Fibroblast of lung (primary cell): ENCODE data around the gene KMT2E.

Source experiments
- EZH2 ChIP-seq: IDR thresholded peaks from 2 replicates; pipeline ENCODE4 v1.5.1; 2012; ENCODE audit warnings: low read length, control low read depth, mild to moderate bottlenecking; ENCODE audit errors: missing control alignments
- TF ChIP-seq, protein P1 (sequence below), 2 donors: IDR thresholded peaks in 1 of 2; conservative IDR thresholded peaks in 1 of 2; 1 replicate in 1 of 2; 2 replicates in 1 of 2; pipeline ENCODE4 v1.5.1; 2011 to 2012; ENCODE audit warnings: low read length in 2 of 2, control low read depth in 1 of 2, inconsistent platforms in 1 of 2, low read depth in 1 of 2, mild to moderate bottlenecking in 1 of 2

- TF ChIP-seq, protein P1, sequence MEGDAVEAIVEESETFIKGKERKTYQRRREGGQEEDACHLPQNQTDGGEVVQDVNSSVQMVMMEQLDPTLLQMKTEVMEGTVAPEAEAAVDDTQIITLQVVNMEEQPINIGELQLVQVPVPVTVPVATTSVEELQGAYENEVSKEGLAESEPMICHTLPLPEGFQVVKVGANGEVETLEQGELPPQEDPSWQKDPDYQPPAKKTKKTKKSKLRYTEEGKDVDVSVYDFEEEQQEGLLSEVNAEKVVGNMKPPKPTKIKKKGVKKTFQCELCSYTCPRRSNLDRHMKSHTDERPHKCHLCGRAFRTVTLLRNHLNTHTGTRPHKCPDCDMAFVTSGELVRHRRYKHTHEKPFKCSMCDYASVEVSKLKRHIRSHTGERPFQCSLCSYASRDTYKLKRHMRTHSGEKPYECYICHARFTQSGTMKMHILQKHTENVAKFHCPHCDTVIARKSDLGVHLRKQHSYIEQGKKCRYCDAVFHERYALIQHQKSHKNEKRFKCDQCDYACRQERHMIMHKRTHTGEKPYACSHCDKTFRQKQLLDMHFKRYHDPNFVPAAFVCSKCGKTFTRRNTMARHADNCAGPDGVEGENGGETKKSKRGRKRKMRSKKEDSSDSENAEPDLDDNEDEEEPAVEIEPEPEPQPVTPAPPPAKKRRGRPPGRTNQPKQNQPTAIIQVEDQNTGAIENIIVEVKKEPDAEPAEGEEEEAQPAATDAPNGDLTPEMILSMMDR (conservative IDR thresholded peaks at IDR 0.05 in 1 of 2, IDR thresholded peaks at IDR 0.05 in 1 of 2; ENCODE audit: low read depth in 1 of 2, low read length in 2 of 2), result no peak
- no peak for TF ChIP-seq EZH2
Measured at GRCh38 chr7:105022458-105022857, 8.5 kb downstream of the KMT2E start.
